Measurements from ENCODE around the gene PIK3R5.
"Not testable (repeated sequence)": the region's sequence is repeated elsewhere in the genome, so short reads cannot be mapped to it uniquely, and the experiment has no call there.

The PIK3R5 gene

GRCh38 chr17:8859027-8859803 is 106.3 kb downstream of the PIK3R5 start:
- DNase-seq (ENCODE audit: low read depth) = no peak

GRCh38 chr17:8857919-8858318 is 107.6 kb downstream of the PIK3R5 start:
- DNase-seq (ENCODE audit: low read depth) = no peak

- no peak for DNase-seq (ENCODE audit: low read depth)
Measured at GRCh38 chr17:8856869-8857575, 108.5 kb downstream of the PIK3R5 start.

GRCh38 chr17:8856205-8856603 is 109.3 kb downstream of the PIK3R5 start:
- not testable (repeated sequence) for DNase-seq (ENCODE audit: low read depth)

- DNase-seq (ENCODE audit: low read depth) = no peak
Measured at GRCh38 chr17:8855477-8856204, 109.9 kb downstream of the PIK3R5 start.

GRCh38 chr17:8851600-8851999 is 113.9 kb downstream of the PIK3R5 start:
- no peak for DNase-seq (ENCODE audit: low read depth)

GRCh38 chr17:8849311-8850041 is 116.0 kb downstream of the PIK3R5 start:
- no peak for DNase-seq (ENCODE audit: low read depth)

- no peak for DNase-seq (ENCODE audit: low read depth)
Measured at GRCh38 chr17:8847891-8848290, 117.6 kb downstream of the PIK3R5 start.

- peak; percentile 31 for DNase-seq (ENCODE audit: low read depth)
Measured at GRCh38 chr17:8846768-8847211, 118.7 kb downstream of the PIK3R5 start.

GRCh38 chr17:8844229-8845218 is 121.0 kb downstream of the PIK3R5 start:
- no peak for DNase-seq (ENCODE audit: low read depth)

GRCh38 chr17:8843344-8843743 is 122.2 kb downstream of the PIK3R5 start:
- no peak for DNase-seq (ENCODE audit: low read depth)

GRCh38 chr17:8841844-8842243 is 123.7 kb downstream of the PIK3R5 start:
- DNase-seq (ENCODE audit: low read depth) = no peak

- DNase-seq (ENCODE audit: low read depth) = no peak
Measured at GRCh38 chr17:8839410-8839935, 126.0 kb downstream of the PIK3R5 start.

- no peak for DNase-seq (ENCODE audit: low read depth)
Measured at GRCh38 chr17:8838551-8839095, 126.9 kb downstream of the PIK3R5 start.

GRCh38 chr17:8837563-8838075 is 127.9 kb downstream of the PIK3R5 start:
- no peak for DNase-seq (ENCODE audit: low read depth)

- DNase-seq (ENCODE audit: low read depth) = no peak
Measured at GRCh38 chr17:8836821-8837562, 128.5 kb downstream of the PIK3R5 start.

- DNase-seq (ENCODE audit: low read depth) = no peak
Measured at GRCh38 chr17:8835631-8836364, 129.7 kb downstream of the PIK3R5 start.

- no peak for DNase-seq (ENCODE audit: low read depth)
Measured at GRCh38 chr17:8835106-8835505, 130.4 kb downstream of the PIK3R5 start.

All from amniotic epithelial cell (primary cell).